H1 (cell line): ENCODE results near the gene PSMA5. TPM values are rescaled to one million over a fixed set of nuclear protein-coding genes. Genes with fewer than 3 reads are reported as not detected.

ENCODE experiments used
- BRCA1 ChIP-seq: IDR thresholded peaks from 2 replicates; pipeline ENCODE4 v1.6.1; 2012; ENCODE audit warnings: low read depth, low read length, improper control_type of control experiment
- MAX ChIP-seq: IDR thresholded peaks from 2 replicates; pipeline ENCODE4 v1.6.1; 2012; ENCODE audit warnings: inconsistent platforms
- SIRT6 ChIP-seq: IDR thresholded peaks from one replicate; pipeline ENCODE4 v1.7.1; 2012; ENCODE audit warnings: low read length, inconsistent platforms
- TAF7 ChIP-seq: optimal IDR thresholded peaks from 2 replicates; pipeline ENCODE3; 2011; ENCODE audit warnings: low read depth, mild to moderate bottlenecking, inconsistent platforms, low read length, moderate library complexity, borderline replicate concordance
- polyA plus RNA-seq, 7 experiments: library from polyadenylated mRNA; depleted of rRNA in 3 of 7; stranded (reverse) in 5 of 7; unstranded in 2 of 7; fragments of >200 nt in 5 of 7; fragments of 200-250 nt in 2 of 7; gene quantifications; 1 replicate in 5 of 7; 2 replicates in 1 of 7; 4 replicates in 1 of 7; pipeline versions ENCODE4 v1.2.1 to v1.2.3, GENCODE V29; 2011 to 2013; ENCODE audit warnings: missing spikeins in 2 of 7, mixed read lengths in 2 of 7
- total RNA-seq: library from RNA; stranded (reverse); fragmentation: NEBNext Ultra II Directional; extraction: Animal tissue kit (Norgen Biotek cat#: 25700); gene quantifications from 2 replicates; pipeline ENCODE4 v1.2.1, GENCODE V29; 2021
- TF ChIP-seq, protein P1 (sequence below): IDR thresholded peaks from 2 replicates; pipeline ENCODE4 v1.6.1; 2011; ENCODE audit warnings: low read length, improper control_type of control experiment

Gene PSMA5
- total and polyA plus RNA-seq, 2 of the 8 experiments (the other 6 are each of a cell fraction or from before 2014, with no cell fraction given), result 140 to 166 TPM

- no peak for TF ChIP-seq TAF7
- no peak for TF ChIP-seq MAX
- TF ChIP-seq, protein P1, sequence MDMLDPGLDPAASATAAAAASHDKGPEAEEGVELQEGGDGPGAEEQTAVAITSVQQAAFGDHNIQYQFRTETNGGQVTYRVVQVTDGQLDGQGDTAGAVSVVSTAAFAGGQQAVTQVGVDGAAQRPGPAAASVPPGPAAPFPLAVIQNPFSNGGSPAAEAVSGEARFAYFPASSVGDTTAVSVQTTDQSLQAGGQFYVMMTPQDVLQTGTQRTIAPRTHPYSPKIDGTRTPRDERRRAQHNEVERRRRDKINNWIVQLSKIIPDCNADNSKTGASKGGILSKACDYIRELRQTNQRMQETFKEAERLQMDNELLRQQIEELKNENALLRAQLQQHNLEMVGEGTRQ, result no peak
- no peak for TF ChIP-seq SIRT6
- no peak for TF ChIP-seq BRCA1
Observed at GRCh38 chr1:109367626-109368025, 58.6 kb downstream of the PSMA5 start (continued).
